GM21737 (cell line): Measurements from ENCODE around the gene PIP5K1C.
"Not testable (repeated sequence)": the region's sequence is repeated elsewhere in the genome, so short reads cannot be mapped to it uniquely, and the experiment has no call there.

Source experiments
- ATAC-seq: cut with Tn5 transposase; IDR thresholded peaks from one replicate; pipeline ENCODE4 v1.9.1; 2021; ENCODE audit warnings: mild to moderate bottlenecking, moderate library complexity; ENCODE audit not compliant: unreplicated experiment

PIP5K1C gene

GRCh38 chr19:3603121-3603811, 97.0 kb downstream of the PIP5K1C start:
- no peak for ATAC-seq

- ATAC-seq = no peak
Measured at GRCh38 chr19:3601021-3601420, 99.2 kb downstream of the PIP5K1C start.

DNA sequence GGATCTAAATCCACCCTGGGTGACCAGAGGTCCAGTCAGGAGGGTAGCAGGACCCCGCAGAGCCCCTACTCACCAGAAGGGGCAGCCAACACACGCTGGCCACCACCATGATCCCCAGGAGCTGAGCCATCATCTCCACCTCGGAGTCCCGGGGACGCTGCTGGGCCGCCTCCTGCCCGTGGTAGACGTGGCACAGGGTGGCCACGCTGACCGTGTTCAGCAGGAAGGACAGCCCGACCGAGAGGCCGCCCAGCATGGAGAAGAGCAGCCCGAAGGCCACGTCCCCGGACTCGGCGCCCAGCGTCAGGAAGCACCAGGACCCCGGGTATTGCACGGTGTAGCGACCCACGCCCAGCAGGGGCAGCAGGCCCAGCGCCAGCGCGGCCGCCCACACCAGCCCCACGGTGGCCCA, 100.5 kb downstream of the PIP5K1C start:
- ATAC-seq = no peak

DNA sequence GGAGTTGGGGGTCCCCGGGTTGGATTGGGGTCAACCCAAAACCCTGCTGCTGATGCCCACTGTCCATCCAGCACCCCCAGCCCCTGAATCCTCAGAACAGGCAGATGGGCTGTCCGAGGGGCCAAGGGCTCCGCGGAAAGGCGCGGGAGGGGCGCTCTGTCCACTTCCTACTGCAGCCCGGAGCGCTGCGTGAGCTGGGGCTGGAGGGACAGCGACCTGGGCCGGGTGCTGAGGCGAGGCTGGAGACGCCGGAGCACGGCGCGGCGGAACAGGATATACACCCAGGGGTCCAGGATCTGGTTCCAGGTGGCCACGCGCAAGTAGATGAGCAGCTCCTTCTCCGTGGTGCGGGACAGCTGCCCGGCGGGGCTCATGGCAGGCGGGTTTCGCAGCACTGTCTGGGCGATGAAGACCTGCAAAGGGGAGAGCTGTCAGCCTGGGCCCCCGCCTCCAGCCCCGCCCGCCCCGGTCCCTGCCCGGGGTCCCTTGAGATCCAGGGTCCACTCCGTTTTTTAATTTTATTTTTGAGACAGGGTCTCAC, 104.7 kb downstream of the PIP5K1C start:
- no peak for ATAC-seq

DNA sequence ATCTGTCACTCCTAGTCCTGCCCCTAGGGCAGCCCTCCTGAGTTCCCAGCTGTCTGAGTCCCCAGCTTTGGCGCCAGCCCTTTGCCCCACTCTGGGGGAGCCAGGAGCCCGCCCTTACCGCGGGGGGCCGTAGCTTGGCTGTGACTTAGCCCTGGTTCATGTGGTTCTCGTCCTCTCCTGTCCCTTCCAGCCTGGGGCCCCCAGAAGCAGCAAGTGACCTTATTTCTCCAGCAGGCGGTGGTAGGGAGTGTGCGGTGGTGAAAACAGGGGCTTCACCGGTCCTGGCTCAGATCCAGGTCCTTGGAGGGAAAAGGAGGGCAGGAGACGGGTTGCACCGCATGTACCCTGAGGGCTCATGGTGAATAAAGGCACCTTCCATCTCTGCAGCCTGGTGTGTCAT, 107.1 kb downstream of the PIP5K1C start:
- no peak for ATAC-seq

- ATAC-seq = no peak
Measured at GRCh38 chr19:3591876-3592613, 108.2 kb downstream of the PIP5K1C start.

DNA sequence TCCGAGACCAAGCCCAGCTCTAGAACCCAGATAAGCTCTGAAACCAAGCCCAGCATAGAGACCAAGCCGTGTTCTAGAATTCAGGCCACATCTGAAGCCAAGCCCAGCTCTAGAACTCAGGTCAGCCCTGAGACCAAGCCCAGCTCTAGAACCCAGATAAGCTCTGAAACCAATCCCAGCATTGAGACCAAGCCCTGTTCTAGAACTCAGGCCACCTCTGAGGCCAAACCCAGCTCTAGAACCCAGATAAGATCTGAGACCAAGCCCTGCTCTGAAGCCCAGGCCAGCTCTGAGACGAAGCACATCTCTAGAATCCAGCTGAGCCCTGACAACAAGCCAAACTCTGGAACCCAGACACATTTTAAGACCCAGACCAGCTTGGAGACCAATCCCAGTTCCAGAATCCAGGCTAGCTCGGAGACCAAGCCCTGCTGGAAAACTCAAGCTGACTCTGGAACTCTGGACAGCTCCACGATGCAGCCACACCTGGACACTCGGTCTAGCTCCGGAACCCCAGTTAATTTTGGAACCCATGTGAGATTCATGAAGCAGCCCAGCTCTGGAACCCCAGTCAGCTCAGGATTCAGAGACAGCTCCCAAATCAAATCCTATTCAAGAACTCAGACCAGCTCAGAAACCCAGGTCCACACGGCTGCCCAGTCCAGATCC, 109.1 kb downstream of the PIP5K1C start:
- ATAC-seq = no peak

DNA sequence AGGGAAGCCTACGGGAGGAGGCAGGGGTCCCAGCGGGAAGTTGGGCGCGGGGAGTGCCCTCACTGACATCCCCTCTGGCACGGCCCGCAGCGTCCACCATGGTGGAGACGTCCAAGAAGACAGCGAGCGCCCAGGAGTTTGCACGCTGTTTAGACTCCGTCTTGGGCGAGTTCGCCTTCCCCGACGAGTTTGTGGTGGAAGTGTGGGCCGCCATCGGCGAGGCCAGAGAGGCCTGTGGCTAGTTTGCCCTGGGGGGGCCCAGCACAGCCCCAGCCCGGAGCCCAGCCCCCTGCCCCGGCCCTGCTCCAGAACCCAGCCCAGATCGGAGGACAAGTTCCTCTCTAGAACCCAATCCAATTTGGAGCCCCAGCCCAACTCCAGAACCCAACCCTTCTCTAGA, 110.3 kb downstream of the PIP5K1C start:
- no peak for ATAC-seq

DNA sequence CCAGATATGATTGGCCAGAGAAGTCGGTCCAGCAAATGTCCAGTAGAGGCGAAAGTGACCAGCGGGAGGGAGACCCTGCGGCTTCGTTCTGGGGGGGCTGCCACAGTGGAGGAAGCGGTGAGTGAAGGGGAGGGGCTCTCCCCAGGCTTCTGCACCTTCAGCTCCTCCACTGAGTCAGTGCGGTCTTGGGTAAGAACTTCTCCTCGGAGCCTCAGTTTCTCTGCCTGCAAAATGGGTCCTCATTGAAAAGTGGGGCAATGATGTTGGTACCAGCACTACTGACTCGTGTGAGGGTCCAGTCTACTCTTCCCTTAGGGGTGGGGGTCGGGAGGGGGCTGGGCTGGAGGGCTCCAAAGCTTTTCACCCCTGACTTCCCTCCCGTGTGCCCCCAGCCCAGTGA, 110.8 kb downstream of the PIP5K1C start:
- ATAC-seq = no peak

- ATAC-seq = no peak
Measured at GRCh38 chr19:3586707-3587346, 113.4 kb downstream of the PIP5K1C start.

DNA sequence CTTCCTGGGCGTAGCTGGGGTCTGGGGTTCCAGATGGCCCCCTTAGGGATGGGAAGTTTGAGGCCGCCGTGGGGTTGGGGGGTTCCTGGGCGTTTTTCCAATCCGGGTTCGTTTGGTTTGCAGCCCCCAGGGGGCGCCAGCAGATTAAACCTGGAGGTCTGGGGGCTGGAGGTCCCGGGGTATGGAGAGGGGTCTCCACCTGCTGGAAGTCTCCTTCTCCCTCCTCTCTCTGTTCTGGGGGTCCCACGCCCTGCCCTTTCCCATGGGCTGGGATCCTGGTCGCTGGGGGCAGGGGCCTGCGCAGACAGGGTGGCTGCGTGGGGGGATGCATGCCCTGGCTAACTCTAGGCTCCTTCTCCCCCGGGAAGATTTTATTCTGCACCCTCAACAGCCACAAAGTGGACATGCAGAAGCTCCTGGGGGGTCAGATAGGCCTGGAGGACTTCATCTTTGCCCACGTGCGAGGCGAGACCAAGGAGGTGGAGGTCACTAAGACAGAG, 114.1 kb downstream of the PIP5K1C start:
- no peak for ATAC-seq

DNA sequence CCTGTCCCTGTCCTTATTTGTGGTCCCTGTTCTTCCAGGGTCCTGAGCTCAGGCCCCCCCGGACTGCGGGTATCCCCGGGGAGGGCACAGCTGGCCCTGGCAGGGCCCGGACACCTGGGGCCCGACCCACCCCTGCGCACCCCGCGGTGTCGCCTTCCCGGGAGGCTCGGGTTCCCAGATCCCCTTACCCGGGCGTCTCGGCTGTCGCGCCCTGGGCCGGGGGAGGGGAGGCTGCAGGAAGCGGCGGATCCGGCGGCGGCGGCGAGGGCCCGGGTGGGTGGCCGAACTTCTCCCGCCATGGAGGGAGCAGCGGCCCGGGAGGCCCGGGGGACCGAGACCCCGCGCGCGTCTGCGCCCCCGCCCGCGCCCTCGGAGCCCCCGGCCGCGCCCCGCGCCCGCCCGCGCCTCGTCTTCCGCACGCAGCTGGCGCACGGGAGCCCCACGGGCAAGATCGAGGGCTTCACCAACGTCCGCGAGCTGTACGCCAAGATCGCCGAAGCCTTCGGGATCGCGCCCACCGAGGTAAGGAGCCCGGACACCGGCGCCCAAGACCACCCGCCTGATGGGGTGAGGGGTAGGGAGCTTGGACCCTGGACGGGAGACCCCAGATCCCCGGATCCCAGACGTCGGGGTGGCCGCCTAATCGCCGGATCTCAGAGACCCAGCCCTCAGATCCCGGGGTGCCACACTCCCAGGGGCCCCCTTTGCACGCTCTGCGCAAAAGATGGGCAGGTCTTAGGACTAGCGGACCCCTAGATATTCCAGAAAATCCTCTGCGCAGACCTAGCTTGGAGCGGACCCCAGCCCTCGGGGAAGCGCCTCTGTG, 114.8 kb downstream of the PIP5K1C start, which contains the start of gene GIPC3:
TSS of gene GIPC3 (plus strand) at position 178 of the 826 bp plus-strand sequence. CDS start at position 298, 120 bp downstream.
- no peak for ATAC-seq

DNA sequence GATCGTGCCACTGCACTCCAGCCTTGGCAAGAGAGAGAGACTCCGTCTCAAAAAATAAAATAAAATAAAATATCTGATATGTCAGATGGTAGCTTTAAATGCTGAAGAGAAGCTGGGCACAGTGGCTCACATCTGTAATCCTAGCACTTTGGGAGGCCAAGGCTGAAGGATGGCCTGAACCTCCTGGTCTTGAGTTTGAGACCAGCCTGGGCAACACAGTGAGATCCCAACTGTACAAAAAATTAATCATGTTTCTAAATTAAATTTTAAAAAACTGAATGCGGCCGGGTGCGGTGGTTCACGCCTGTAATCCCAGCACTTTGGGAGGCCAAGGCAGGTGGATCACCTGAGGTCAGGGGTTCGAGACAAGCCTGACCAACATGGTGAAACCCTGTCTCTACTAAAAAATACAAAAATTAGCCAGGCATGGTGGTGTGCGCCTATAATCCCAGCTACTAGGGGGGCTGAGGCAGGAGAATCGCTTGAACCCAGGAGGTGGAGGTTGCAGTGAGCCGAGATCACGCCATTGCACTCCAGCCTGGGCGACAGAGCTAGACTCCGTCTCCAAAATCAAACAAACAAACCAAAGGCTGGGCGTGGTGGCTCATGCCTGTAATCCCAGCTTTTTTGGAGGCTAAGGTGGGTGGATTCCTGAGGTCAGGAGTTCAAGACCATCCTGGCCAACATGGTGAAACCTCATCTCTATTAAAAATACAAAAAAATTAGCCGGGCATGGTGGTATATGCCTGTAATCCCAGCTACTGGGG, 116.0 kb downstream of the PIP5K1C start:
- ATAC-seq = not testable (repeated sequence)

DNA sequence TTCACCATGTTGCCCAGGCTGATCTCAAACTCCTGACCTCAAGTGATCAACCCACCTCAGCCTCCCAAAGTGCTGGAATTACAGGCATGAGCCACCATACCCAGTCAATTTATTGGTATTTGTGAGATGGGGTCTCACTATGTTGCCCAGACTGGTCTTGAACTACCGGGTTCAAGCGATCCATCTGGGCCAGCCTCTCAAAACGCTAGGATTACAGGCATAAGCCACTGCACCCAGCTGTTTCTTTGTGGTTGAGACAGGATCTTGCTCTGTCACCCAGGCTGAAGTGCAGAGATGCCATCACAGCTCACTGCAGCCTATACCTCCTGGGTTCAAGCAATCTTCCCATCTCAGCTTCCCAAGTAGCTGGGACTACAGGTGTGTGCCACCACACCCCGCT, 118.5 kb downstream of the PIP5K1C start:
- not testable (repeated sequence) for ATAC-seq
